HepG2 (cell line): ENCODE measurements around the gene LIFR. TPM values are rescaled to one million over a fixed set of nuclear protein-coding genes. Genes with fewer than 3 reads are reported as not detected.

ENCODE experiments used
- ARID2 ChIP-seq: sonication (generic); formaldehyde crosslinking; IDR thresholded peaks from 2 replicates; pipeline ENCODE4 v1.8.1; 2022; ENCODE audit warnings: mild to moderate bottlenecking, missing genetic modification reagents, borderline replicate concordance
- IKZF1 ChIP-seq: fragments of 450-650 bp; IDR thresholded peaks from 2 replicates; pipeline ENCODE4 v1.7.1; 2016
- SPEN ChIP-seq: sonication (generic); formaldehyde crosslinking; IDR thresholded peaks from 2 replicates; pipeline ENCODE4 v1.5.1; 2020; ENCODE audit warnings: low read depth, mild to moderate bottlenecking, missing genetic modification reagents
- ZNF20 ChIP-seq: sonication (generic); formaldehyde crosslinking; IDR thresholded peaks from 2 replicates; pipeline ENCODE4 v1.4.0; 2020; ENCODE audit warnings: mild to moderate bottlenecking, moderate library complexity, missing genetic modification reagents
- ZNF256 ChIP-seq: sonication (generic); formaldehyde crosslinking; conservative IDR thresholded peaks from 2 replicates; pipeline ENCODE4 v1.4.0; 2020; ENCODE audit warnings: missing genetic modification reagents
- ZNF326 ChIP-seq: sonication (generic); formaldehyde crosslinking; IDR thresholded peaks from 2 replicates; pipeline ENCODE4 v1.4.0; 2020; ENCODE audit warnings: missing genetic modification reagents, borderline replicate concordance
- ZNF552 ChIP-seq: sonication (generic); formaldehyde crosslinking; IDR thresholded peaks from 2 replicates; pipeline ENCODE4 v1.9.0; 2022; ENCODE audit warnings: missing genetic modification reagents, mild to moderate bottlenecking, borderline replicate concordance
- ZNF709 ChIP-seq: sonication (generic); formaldehyde crosslinking; IDR thresholded peaks from 2 replicates; pipeline ENCODE4 v1.5.0; 2020; ENCODE audit warnings: mild to moderate bottlenecking, missing genetic modification reagents
- polyA plus RNA-seq, 8 experiments: library from polyadenylated mRNA; depleted of rRNA in 3 of 8; stranded (reverse) in 7 of 8; unstranded in 1 of 8; fragments of >200 nt; fragmentation: Illumina TruSeq in 4 of 8; extraction: Trizol in 4 of 8; gene quantifications; 2 replicates each; pipeline versions ENCODE4 v1.2.1 to v1.2.3, GENCODE V29; 2011 to 2016; ENCODE audit warnings: low read depth in 4 of 8, missing spikeins in 1 of 8, mixed read lengths in 1 of 8; ENCODE audit not compliant: insufficient read depth in 1 of 8
- total RNA-seq, 5 experiments: library from RNA; depleted of rRNA; stranded (reverse); fragments of >200 nt; fragmentation: Illumina TruSeq; extraction: Trizol; gene quantifications; 2 replicates each; pipeline ENCODE4 v1.2.3, GENCODE V29; 2016; ENCODE audit warnings: low read depth in 1 of 5
- TF ChIP-seq, protein P1 (sequence below): sonication (generic); formaldehyde crosslinking; IDR thresholded peaks from 2 replicates; pipeline ENCODE4 v1.4.0; 2020; ENCODE audit warnings: missing genetic modification reagents
- TF ChIP-seq, protein P2 (sequence below): sonication (generic); formaldehyde crosslinking; IDR thresholded peaks from 2 replicates; pipeline ENCODE4 v1.5.0; 2020; ENCODE audit warnings: mild to moderate bottlenecking, low read depth, missing genetic modification reagents, borderline replicate concordance
- TF ChIP-seq, protein P3 (sequence below): sonication (generic); formaldehyde crosslinking; IDR thresholded peaks from 2 replicates; pipeline ENCODE4 v1.5.1; 2020; ENCODE audit warnings: missing genetic modification reagents, mild to moderate bottlenecking, borderline replicate concordance
- TF ChIP-seq, protein P4 (sequence below): sonication (generic); formaldehyde crosslinking; IDR thresholded peaks from 2 replicates; pipeline ENCODE4 v1.9.0; 2021; ENCODE audit warnings: missing genetic modification reagents, mild to moderate bottlenecking, borderline replicate concordance
- TF ChIP-seq, protein P5 (sequence below): conservative IDR thresholded peaks from 2 replicates; pipeline ENCODE4 v1.6.1; 2018; ENCODE audit warnings: missing genetic modification reagents
- TF ChIP-seq, protein P6 (sequence below): IDR thresholded peaks from 2 replicates; pipeline ENCODE4 v1.6.1; 2016; ENCODE audit warnings: control low read depth

LIFR gene
- total and polyA plus RNA-seq, 2 of the 13 experiments (the other 11 are each of a cell fraction or from before 2014, with no cell fraction given): 6.3 to 25.2 TPM

DNA sequence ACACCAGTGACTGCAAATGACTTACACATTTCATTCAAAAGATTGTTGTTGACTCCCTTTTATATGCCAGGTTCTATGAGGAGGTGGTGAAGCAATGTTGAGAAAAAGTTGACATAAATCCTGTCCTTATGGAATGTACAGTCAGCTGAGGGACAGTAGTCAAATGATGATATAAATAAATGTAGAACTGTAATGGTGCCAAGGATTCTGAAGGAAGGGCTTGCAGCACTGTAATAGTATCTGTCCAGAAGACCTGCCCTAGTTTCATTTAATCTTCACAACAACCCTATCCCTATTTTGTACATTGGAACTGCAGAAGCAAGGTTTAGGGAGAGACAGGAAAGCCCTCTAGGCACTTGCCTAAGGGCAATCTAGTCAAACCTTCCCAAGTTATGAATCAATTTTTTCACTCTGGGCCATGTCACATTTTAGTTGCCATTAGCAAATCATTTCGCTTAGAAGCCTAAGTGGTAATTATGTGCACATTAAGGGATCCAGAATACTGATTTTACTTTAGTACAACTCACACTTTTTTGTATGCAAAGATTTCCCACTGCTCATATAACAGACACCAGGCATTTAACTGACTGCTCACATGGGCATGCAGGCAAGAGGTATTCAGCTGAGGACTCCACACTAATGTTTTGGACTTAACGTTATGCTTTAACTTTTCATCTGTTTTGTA is 34.5 kb upstream of the LIFR start (continued):
- TF ChIP-seq, protein P1, sequence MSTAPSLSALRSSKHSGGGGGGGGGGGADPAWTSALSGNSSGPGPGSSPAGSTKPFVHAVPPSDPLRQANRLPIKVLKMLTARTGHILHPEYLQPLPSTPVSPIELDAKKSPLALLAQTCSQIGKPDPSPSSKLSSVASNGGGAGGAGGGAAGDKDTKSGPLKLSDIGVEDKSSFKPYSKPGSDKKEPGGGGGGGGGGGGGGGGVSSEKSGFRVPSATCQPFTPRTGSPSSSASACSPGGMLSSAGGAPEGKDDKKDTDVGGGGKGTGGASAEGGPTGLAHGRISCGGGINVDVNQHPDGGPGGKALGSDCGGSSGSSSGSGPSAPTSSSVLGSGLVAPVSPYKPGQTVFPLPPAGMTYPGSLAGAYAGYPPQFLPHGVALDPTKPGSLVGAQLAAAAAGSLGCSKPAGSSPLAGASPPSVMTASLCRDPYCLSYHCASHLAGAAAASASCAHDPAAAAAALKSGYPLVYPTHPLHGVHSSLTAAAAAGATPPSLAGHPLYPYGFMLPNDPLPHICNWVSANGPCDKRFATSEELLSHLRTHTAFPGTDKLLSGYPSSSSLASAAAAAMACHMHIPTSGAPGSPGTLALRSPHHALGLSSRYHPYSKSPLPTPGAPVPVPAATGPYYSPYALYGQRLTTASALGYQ (CRISPR knock-in tag): no peak
- TF ChIP-seq, protein P2, sequence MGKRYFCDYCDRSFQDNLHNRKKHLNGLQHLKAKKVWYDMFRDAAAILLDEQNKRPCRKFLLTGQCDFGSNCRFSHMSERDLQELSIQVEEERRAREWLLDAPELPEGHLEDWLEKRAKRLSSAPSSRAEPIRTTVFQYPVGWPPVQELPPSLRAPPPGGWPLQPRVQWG (CRISPR knock-in tag): no peak
- TF ChIP-seq ZNF552 (CRISPR knock-in tag): no peak
- TF ChIP-seq IKZF1: no peak
- TF ChIP-seq, protein P3, sequence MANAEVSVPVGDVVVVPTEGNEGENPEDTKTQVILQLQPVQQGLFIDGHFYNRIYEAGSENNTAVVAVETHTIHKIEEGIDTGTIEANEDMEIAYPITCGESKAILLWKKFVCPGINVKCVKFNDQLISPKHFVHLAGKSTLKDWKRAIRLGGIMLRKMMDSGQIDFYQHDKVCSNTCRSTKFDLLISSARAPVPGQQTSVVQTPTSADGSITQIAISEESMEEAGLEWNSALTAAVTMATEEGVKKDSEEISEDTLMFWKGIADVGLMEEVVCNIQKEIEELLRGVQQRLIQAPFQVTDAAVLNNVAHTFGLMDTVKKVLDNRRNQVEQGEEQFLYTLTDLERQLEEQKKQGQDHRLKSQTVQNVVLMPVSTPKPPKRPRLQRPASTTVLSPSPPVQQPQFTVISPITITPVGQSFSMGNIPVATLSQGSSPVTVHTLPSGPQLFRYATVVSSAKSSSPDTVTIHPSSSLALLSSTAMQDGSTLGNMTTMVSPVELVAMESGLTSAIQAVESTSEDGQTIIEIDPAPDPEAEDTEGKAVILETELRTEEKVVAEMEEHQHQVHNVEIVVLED: no peak
- TF ChIP-seq ARID2 (CRISPR knock-in tag): no peak
- no peak for TF ChIP-seq SPEN
- no peak for TF ChIP-seq ZNF20 (CRISPR knock-in tag)
- TF ChIP-seq, protein P4, sequence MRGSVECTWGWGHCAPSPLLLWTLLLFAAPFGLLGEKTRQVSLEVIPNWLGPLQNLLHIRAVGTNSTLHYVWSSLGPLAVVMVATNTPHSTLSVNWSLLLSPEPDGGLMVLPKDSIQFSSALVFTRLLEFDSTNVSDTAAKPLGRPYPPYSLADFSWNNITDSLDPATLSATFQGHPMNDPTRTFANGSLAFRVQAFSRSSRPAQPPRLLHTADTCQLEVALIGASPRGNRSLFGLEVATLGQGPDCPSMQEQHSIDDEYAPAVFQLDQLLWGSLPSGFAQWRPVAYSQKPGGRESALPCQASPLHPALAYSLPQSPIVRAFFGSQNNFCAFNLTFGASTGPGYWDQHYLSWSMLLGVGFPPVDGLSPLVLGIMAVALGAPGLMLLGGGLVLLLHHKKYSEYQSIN (CRISPR knock-in tag): no peak
- TF ChIP-seq ZNF256 (CRISPR knock-in tag): no peak
- TF ChIP-seq, protein P5, sequence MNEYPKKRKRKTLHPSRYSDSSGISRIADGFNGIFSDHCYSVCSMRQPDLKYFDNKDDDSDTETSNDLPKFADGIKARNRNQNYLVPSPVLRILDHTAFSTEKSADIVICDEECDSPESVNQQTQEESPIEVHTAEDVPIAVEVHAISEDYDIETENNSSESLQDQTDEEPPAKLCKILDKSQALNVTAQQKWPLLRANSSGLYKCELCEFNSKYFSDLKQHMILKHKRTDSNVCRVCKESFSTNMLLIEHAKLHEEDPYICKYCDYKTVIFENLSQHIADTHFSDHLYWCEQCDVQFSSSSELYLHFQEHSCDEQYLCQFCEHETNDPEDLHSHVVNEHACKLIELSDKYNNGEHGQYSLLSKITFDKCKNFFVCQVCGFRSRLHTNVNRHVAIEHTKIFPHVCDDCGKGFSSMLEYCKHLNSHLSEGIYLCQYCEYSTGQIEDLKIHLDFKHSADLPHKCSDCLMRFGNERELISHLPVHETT (CRISPR knock-in tag): no peak
- TF ChIP-seq, protein P6, sequence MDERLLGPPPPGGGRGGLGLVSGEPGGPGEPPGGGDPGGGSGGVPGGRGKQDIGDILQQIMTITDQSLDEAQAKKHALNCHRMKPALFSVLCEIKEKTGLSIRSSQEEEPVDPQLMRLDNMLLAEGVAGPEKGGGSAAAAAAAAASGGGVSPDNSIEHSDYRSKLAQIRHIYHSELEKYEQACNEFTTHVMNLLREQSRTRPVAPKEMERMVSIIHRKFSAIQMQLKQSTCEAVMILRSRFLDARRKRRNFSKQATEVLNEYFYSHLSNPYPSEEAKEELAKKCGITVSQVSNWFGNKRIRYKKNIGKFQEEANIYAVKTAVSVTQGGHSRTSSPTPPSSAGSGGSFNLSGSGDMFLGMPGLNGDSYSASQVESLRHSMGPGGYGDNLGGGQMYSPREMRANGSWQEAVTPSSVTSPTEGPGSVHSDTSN (CRISPR knock-in tag): no peak
- TF ChIP-seq ZNF326: no peak
- TF ChIP-seq ZNF709 (CRISPR knock-in tag): no peak
